ENCODE results near the gene TJAP1. TPM values are rescaled to one million over a fixed set of nuclear protein-coding genes. Genes with fewer than 3 reads are reported as not detected.

Gene TJAP1
- total and polyA plus RNA-seq, 8 donors, result 12.9 to 44.5 (median 17.3) TPM

DNA sequence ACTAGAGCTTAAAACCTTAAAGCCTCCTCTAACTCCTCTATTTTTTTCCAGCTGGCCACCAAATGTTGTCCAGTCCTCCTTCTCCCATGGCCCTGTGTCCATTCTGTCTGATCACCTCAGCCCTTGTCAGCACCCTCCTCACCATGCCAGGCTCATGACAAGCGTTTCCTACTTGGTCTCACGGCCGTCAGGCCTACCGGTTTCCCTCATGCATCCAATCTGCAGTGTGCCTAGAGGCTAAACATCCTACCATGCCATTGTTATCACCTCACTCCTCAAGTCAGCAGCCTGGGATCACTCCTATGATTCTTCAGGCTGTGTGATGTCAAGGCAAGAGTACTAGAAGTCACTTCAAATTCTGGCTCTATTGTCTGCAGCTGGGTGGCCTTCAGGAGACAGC lies 9.6 kb upstream of the TJAP1 start:
- ATAC-seq (no peak), DNase-seq (no peak), FAIRE-seq (no peak)
- Histone ChIP-seq H3K27me3 (no peaks in the 10 kb centered on the region), H3K4me1 (no peaks in the 10 kb centered on the region), H3K27ac (no peak overlapping the region), H3K36me3 (no peaks in the 10 kb centered on the region), H3K9me3 (no peaks in the 10 kb centered on the region), H3K4me3 (no peak overlapping the region)
- WGBS, 2 donors, result 76 to 79% methylated on average over 4 of the region's 4 CpGs
- TF ChIP-seq, protein P1, sequence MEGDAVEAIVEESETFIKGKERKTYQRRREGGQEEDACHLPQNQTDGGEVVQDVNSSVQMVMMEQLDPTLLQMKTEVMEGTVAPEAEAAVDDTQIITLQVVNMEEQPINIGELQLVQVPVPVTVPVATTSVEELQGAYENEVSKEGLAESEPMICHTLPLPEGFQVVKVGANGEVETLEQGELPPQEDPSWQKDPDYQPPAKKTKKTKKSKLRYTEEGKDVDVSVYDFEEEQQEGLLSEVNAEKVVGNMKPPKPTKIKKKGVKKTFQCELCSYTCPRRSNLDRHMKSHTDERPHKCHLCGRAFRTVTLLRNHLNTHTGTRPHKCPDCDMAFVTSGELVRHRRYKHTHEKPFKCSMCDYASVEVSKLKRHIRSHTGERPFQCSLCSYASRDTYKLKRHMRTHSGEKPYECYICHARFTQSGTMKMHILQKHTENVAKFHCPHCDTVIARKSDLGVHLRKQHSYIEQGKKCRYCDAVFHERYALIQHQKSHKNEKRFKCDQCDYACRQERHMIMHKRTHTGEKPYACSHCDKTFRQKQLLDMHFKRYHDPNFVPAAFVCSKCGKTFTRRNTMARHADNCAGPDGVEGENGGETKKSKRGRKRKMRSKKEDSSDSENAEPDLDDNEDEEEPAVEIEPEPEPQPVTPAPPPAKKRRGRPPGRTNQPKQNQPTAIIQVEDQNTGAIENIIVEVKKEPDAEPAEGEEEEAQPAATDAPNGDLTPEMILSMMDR (IDR thresholded peaks at IDR 0.05), result no peak
- intact Hi-C loops (cut with DNase I), result no loop called here

DNA sequence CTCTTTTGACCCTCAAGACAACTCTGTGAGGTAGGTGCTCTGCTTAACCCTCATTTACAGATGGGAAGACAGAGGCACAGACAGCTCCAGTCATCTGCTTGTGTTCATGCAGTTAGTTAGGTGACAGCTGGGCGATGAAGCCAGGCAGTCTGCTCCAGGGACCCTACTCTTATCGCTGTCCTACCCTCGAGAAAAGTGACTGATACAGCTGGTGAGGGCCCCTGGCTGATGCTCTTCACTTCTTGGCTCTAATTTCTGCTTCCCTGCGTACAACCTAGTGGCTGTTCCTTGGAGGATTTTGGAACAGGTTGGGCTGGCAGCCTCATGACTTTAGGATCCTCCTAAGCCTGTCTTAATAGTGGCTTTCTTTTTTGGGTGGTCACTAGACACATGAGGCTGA lies 9.1 kb upstream of the TJAP1 start:
- ATAC-seq, result no peak
- no peaks in the 10 kb centered on the region for H3K9me3 ChIP-seq
- WGBS, 2 donors, result 77 to 81% methylated on average over 4 of the region's 4 CpGs
- intact Hi-C loops (cut with DNase I), result no loop called here
- H3K36me3 ChIP-seq, result no peaks in the 10 kb centered on the region
- TF ChIP-seq, protein P1 (IDR thresholded peaks at IDR 0.05), result no peak
- H3K4me1 ChIP-seq, result no peaks in the 10 kb centered on the region
- no peak for FAIRE-seq
- DNase-seq, result no peak
- no peak overlapping the region for H3K27ac ChIP-seq
- H3K4me3 ChIP-seq, result no peak overlapping the region
- H3K27me3 ChIP-seq, result no peaks in the 10 kb centered on the region

DNA sequence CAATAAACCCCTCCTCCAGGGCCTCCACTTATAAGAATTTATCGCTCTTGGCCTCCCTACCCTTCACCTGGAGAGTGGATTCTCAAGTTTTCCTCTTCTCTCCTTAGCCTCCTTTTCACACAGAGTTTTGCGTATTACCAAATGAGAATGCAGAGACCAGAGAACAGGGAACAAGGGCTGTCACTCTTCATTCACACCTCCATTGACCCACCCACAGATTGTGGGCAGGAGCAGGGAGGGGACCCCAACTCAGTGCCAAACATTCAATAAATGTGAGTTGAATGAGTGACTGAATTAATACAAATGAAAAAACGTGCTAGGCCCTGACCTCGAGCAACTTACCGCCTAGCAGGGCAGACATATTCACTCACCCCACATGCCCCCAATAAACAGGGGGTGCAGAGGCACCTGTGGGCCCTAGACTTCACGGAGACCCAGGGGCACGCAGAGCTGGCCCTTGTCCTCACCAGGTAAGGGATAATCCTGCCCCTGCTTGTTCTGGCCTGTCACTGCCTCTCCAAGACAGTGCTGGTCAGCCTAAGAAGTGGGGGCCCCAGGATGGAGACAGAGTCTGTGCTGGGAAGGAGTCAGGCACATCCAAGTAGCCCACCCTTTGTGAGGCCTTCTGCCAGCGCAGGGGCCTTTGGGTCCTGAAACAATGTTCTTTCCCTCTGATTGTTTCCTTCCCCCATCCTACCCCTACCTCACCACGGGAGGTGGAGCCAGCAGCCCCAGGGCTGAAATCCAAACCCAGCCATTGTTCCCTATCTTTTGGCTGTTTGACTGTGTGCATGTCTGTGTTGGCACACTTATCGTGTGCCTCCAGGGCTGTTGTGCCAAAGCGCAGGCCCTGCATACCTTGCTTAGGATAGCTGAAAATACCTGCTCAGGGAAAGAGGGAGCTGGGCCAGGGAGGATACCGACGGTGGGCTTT lies 8.4 kb upstream of the TJAP1 start:
- intact Hi-C loops (cut with DNase I), result no loop called here
- H3K36me3 ChIP-seq, result no peaks in the 10 kb centered on the region
- H3K9me3 ChIP-seq, result no peaks in the 10 kb centered on the region
- DNase-seq, result no peak
- no peaks in the 10 kb centered on the region for H3K27me3 ChIP-seq
- H3K27ac ChIP-seq, result no peak overlapping the region
- WGBS, 2 donors, result 54 to 61% methylated on average over 13 of the region's 13 CpGs
- H3K4me3 ChIP-seq, result no peak overlapping the region
- TF ChIP-seq, protein P1 (IDR thresholded peaks at IDR 0.05), result no peak
- no peak for FAIRE-seq
- no peaks in the 10 kb centered on the region for H3K4me1 ChIP-seq
- peak in 2 of 4 donors; percentile 38 to 75 for ATAC-seq

DNA sequence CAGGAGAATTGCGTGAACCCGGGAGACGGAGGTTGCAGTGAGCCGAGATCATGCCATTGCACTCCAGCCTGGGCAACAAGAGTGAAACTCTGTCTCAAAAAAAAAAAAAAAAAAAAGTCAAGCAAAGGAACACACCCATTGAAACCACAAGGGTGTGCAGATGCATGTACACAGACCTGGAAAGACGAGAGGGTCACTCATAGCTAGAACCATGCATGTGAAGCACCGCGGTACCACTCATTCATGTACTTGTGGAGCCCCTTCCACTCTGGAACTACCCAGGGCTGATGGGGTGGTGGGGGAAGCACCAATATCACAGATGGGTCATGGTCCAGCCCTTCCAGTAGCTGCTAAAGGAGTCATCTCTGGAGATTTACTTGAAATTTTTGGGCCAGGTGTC lies 7.4 kb upstream of the TJAP1 start:
- TF ChIP-seq, protein P1 (IDR thresholded peaks at IDR 0.05), result no peak
- 88 to 90% methylated on average over 7 of the region's 7 CpGs for WGBS, 2 donors
- no peak overlapping the region for H3K4me3 ChIP-seq
- H3K36me3 ChIP-seq, result no peaks in the 10 kb centered on the region
- no peak overlapping the region for H3K27ac ChIP-seq
- DNase-seq (no peak), ATAC-seq (no peak), FAIRE-seq (no peak)
- no peaks in the 10 kb centered on the region for H3K4me1 ChIP-seq
- intact Hi-C loops (cut with DNase I), result no loop called here
- H3K9me3 ChIP-seq, result no peaks in the 10 kb centered on the region
- H3K27me3 ChIP-seq, result no peaks in the 10 kb centered on the region

DNA sequence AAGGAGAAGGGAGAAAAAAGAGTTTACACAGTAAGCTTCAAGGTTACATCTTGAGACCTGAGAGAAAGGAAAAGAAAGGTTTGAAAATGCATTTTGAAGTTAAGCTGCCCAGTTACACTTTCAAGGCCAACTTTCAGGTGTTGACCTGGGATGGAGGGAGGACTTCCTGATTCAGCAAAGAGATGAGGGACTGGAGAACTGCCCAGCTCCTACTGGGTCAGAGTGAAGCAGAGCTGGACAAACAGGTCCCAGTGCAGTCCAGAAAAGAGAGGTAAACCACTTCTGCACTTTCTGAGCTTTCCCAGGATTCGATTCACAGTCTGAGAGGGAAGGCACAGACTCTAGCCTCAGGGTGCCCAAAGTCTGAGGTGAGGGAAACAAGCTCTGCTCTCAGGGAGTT lies 6.0 kb upstream of the TJAP1 start:
- no peak overlapping the region for H3K27ac ChIP-seq
- no peak for DNase-seq
- H3K36me3 ChIP-seq, result no peaks in the 10 kb centered on the region
- peak in 2 of 4 donors; percentile 54 to 84 for ATAC-seq
- H3K4me3 ChIP-seq, result no peak overlapping the region
- no peaks in the 10 kb centered on the region for H3K4me1 ChIP-seq
- no peaks in the 10 kb centered on the region for H3K9me3 ChIP-seq
- no peaks in the 10 kb centered on the region for H3K27me3 ChIP-seq
- FAIRE-seq, result no peak
- intact Hi-C loops (cut with DNase I), result no loop called here
- TF ChIP-seq, protein P1 (IDR thresholded peaks at IDR 0.05), result no peak
- 9 to 28% methylated on average over 1 of the region's 1 CpG for WGBS, 2 donors

Measured in pancreas (tissue), 10 donors.